Renal cortex interstitium (tissue), 11 donors: Measurements from ENCODE around the gene KRCC1. TPM values are rescaled to one million over a fixed set of nuclear protein-coding genes. Genes with fewer than 3 reads are reported as not detected.
"Not testable (repeated sequence)": the region's sequence is repeated elsewhere in the genome, so short reads cannot be mapped to it uniquely, and the experiment has no call there.

ENCODE experiments used
- DNase-seq, 11 donors: peaks; one replicate each; pipeline ENCODE4 v3.0.0-alpha.2; 2013; ENCODE audit warnings: low read depth in 9 of 11, low spot score in 4 of 11; ENCODE audit errors: extremely low read depth in 1 of 11
- polyA plus RNA-seq, 3 donors: library from polyadenylated mRNA; unstranded; fragments of 120-200 nt; gene quantifications; one replicate each; pipeline ENCODE4 v1.2.1, GENCODE V29; 2013; ENCODE audit not compliant: insufficient read length in 3 of 3

Gene KRCC1
- polyA plus RNA-seq, 3 donors, result 45.6 to 60.9 (median 54.0) TPM

DNA sequence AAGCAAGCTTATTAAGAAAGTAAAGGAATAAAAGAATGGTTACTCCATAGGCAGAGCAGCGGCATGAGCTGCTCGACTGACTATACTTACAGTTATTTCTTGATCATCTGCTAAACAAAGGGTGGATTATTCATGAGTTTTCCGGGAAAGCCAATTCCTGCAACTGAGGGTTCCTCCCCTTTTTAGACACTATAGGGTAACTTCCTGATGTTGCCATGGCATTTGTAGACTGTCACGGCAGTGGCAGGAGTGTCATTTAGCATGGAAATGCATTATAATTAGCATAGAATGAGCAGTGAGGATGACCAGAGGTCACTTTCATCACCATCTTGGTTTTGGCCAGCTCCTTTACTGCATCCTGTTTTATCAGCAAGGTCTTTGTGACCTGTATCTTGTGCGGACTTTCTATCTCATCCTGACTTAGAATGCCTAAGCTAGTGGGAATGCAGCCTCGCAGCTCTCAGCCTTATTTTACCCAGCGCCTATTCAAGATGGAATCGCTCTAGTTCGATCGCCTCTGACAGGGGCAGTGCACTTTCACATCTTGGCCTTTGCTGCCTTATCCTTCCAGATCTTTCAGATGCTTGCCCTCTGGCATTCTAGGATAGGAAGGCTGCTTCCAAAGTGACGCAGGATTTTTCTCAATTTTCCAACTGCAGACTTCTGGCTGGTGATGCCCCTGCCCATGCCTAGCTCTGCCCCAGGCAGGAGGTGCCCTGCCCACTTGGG is 37.3 kb downstream of the KRCC1 start:
- DNase-seq, result not testable (repeated sequence)

DNA sequence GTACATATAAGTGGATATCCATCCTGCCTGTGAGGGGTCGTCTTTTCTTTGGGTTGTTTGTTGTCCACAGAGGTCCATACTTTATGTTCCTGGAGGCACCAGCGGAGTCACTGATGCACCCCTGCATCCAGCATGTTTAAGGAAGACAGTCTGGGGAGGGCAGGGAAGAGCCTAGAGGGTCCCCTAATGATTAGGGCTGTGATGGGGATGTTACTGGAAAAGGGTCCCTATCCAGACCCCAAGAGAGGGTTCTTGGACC is 37.9 kb downstream of the KRCC1 start:
- not testable (repeated sequence) for DNase-seq

DNA sequence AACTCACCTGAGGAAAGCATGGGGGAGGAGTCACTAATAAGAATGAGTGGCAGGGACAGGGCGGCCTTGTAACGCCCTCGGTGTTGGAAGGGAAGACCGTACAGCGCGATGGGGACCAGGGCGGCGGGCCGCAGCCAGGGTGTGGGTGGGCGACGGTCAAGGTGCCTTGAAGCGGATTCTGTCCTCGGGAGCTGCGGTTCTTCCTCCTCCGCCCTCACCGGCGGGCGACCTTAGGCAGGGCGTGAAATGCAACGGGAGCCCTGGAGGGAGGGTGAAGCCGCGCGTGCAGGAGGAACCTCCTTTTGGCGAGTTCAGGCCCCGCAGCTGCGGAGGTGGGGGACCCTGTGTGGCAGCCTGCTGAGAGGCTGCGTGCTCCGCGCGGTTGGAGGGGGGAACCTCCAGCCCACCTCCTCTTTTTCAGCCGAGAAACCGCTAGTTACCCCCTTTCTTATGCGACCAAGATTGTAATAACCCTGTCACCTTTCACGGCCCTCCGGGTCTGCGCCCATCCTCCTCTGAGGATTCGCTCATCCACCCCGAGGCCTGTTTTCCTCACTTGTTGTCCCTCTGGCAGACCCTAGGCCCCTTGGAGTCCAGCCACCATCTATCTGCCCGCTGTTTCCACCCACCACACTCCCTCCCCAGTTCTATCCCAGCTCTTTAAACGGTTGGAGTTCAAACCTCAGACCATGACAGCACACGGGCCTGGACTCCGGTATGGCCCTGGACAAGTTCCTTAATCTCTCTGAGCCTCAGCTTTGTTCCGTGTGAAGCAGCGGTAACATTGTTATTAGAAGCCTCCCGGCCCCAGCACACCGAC is 38.4 kb downstream of the KRCC1 start:
- DNase-seq, result peak in 2 of 11 donors; percentile 26 to 50

DNA sequence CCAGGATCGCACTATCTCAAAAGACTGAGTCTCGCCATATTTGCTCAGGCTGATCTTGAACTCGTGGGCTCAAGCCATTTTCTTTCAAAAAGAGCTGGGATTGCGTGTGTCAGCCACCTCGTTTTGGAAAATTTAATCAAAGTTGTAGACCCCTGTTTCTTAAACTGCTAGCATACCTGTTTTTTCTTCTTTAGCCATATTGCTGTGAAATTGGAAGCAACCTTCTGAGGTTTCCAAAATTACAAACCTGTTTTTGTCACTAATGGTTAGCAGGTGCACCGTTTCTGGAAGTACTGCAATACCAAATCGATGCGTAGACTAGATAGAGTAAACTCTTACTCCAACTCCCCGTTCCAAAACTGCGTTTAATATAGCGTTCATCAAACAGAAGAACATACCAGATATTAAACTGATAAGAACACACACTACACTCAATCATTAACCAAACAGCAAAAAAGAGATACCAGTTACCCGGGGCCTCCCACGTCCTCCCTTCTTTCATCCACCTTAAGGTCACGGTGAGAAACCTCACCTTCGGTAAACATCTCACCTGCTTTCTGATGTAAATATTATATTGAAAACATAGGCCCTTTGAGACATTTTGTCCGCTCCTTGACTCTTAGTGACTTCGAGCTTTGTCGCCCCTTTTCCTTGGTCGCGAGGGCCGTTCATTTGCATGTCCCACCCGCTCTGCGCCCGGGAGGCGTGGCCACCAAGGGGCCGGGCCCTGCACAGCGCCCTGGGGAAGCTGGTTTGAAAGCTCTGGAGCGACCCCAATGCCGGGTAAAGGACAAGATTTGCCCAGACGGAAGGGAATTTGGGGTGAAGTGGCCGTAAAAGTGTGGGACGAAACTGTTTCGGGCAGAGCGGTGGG is 39.3 kb downstream of the KRCC1 start, which contains the start of gene RNU2-63P:
Gene RNU2-63P, minus strand, starts transcription at position 462 of the 874 bp plus-strand sequence.
- DNase-seq, result peak; percentile 63 to 89 (median 75)

GRCh38 chr2:88011011-88011410 is 44.6 kb downstream of the KRCC1 start:
- no peak for DNase-seq

GRCh38 chr2:88010136-88010535 is 45.4 kb downstream of the KRCC1 start:
- DNase-seq, result no peak

DNA sequence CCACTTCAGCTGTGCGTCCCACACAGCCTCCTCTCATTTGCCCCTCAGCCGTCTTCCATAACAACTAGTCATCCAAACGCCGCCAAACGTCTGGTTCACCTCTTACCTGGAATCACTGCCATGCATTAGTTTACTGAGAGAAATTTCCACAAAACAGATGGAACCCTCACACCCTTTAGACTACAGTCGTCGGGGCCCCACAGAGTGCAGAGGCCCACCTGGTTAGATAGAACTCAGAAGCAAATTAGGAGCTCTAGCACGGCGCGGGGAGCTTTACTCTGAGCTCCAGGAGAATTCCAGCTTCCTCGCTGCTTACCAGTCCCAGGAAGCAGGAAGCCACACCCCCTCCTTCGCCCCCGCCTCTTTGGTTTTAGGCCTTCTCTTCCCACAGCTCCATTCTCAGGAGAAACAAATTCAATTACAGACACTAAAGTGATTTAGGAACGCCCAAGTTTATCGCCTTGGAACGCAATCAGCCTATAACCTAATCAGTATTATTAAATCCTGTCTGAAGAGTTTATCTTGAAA is 48.6 kb downstream of the KRCC1 start:
- no peak for DNase-seq

- no peak for DNase-seq
These were observed 49.8 kb downstream of the KRCC1 start for GRCh38 chr2:88005776-88006175.

DNA sequence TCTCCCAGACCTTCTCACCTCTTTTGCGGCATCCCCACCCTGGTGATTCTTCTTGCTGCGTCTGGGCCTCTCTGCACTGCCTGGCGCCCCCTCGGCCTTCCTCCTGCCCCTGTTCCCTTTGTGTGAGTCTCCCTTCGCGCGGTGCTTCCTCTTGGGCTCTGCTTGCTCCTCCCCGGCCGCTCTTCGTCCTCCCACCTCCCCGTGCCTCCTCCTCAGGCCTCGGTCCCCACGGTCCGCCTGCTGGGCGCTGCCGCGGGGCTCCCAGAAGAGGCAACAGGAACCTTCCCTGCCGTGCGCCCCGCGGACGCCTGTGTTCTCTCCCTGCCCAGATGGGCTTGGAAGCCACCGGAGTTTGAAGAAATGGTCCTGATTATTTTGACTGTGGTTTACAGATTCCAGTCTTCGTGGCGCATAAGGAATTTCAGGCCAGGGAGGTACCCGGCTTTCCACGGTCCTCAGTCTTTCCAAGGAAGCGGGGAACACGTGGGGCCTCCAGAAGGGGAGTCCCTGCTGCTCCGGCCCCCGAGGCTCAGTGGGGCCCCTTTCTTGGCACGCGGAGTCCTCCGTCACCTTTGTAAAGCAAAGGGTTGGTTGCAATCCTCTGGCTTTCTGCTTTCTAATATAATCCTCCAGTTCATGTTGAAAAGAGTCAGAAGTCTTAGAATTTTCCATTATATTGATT is 52.4 kb downstream of the KRCC1 start:
- DNase-seq, result no peak

- DNase-seq, result no peak
These were observed 53.2 kb downstream of the KRCC1 start for GRCh38 chr2:88002359-88002707.

GRCh38 chr2:88000474-88000873 is 55.1 kb downstream of the KRCC1 start:
- not testable (repeated sequence) for DNase-seq

GRCh38 chr2:87996570-87996969 is 59.0 kb downstream of the KRCC1 start:
- DNase-seq, result no peak

- no peak for DNase-seq
These were observed 59.8 kb downstream of the KRCC1 start for GRCh38 chr2:87995756-87996155.

DNA sequence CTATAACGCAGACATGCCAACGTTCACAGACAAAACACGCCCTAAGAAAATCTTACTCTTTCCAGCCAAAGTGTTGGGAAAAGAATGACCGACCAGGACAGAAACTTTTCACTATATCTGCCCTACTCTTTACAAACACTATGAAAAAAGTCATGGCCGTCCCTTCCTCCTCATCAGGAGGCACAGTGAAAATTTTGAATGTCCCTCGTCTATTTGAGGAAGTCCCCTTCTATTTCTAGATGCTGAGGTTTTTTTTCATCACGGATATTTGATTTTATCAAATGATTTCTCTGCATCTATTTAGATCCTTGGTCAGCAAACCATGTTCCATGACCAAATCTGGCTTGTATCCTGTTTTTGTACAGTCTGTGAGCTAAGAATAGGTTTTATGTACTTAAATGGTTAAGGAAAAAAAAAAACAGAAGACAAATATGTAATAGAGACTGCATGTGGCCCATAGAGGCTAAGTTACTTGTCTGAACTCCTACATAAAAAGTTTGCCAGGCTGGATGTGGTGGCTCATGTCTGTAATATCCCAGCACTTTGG is 61.2 kb downstream of the KRCC1 start:
- DNase-seq, result not testable (repeated sequence)

GRCh38 chr2:87992569-87992968 is 63.0 kb downstream of the KRCC1 start:
- DNase-seq, result not testable (repeated sequence)

DNA sequence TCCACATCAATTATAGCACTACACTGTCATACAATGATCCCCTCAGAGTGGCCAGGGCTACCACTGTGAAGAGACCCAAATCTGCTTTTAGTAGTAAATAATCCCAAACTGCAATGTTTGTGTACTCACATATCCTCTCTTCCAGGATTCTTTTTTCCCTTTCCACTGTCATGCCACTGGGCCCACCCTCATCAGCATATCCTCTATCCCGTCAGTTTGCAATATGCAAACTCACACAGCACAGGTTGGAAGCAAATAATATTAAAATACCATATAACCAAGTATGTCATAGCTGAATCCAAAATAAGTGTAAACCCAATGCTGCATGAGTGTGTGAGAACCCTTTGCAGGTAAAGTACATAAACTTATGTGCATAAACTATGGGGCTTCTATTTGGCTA is 68.1 kb downstream of the KRCC1 start:
- not testable (repeated sequence) for DNase-seq

GRCh38 chr2:87985902-87986301 is 69.7 kb downstream of the KRCC1 start:
- not testable (repeated sequence) for DNase-seq

DNA sequence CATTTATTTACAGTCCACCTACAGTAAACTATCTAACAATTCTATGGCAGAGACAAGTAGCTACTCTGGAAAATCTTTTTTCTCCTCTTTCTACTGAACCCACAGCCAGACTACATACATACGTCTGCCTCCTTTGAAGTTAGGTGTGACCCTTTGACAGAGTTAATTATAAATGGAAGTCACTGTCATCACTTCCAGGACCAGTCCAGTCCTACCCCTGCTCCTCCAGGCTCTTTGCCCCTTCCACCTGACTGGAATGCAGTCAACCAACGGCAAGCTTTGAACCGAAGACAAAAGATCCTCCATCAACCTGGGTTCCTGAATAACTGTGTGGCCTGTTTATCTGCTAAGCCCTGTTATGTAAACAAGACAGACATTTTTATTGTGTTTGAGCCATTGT is 74.4 kb downstream of the KRCC1 start:
- DNase-seq, result not testable (repeated sequence)
